Spleen (tissue), 11 donors: Measurements from ENCODE around the gene RPRD2. TPM values are rescaled to one million over a fixed set of nuclear protein-coding genes. Genes with fewer than 3 reads are reported as not detected.

Experiments used
- DNase-seq: peaks from one replicate; pipeline ENCODE4 v3.0.0-alpha.2; 2020
- H3K27ac ChIP-seq, 8 donors: fragments of 200-600 bp; sonication (generic) in 7 of 8; 1 replicate in 4 of 8; 2 replicates in 4 of 8; pipeline versions ENCODE4 v1.5.0 to v1.8.0; 2016 to 2021; ENCODE audit warnings: inconsistent platforms in 4 of 8, mild to moderate bottlenecking in 4 of 8, moderate library complexity in 1 of 8
- H3K27me3 ChIP-seq, 7 donors: fragments of 200-600 bp; sonication (generic) in 6 of 7; replicated peaks in 1 of 7; 1 replicate in 4 of 7; 2 replicates in 3 of 7; pipeline versions ENCODE4 v1.5.0 to v1.8.0; 2016 to 2021; ENCODE audit warnings: inconsistent platforms in 3 of 7, mild to moderate bottlenecking in 1 of 7
- H3K36me3 ChIP-seq, 6 donors: fragments of 200-600 bp; sonication (generic) in 5 of 6; 1 replicate in 4 of 6; 2 replicates in 2 of 6; pipeline versions ENCODE4 v1.5.0 to v1.8.0; 2016 to 2021; ENCODE audit warnings: inconsistent platforms in 2 of 6
- H3K4me1 ChIP-seq, 6 donors: fragments of 200-600 bp; sonication (generic) in 5 of 6; 1 replicate in 3 of 6; 2 replicates in 3 of 6; pipeline versions ENCODE4 v1.5.0 to v1.8.0; 2016 to 2021; ENCODE audit warnings: inconsistent platforms in 3 of 6
- H3K4me3 ChIP-seq, 8 donors: fragments of 200-600 bp; sonication (generic) in 7 of 8; 1 replicate in 4 of 8; 2 replicates in 4 of 8; pipeline versions ENCODE4 v1.5.0 to v1.8.0; 2016 to 2021; ENCODE audit warnings: inconsistent platforms in 4 of 8, mild to moderate bottlenecking in 4 of 8, moderate library complexity in 2 of 8
- H3K9me3 ChIP-seq, 8 donors: fragments of 200-600 bp; sonication (generic) in 7 of 8; 1 replicate in 4 of 8; 2 replicates in 4 of 8; pipeline versions ENCODE4 v1.5.0 to v1.8.0; 2016 to 2021; ENCODE audit warnings: inconsistent platforms in 4 of 8
- CTCF ChIP-seq, 11 experiments: fragments of 200-600 bp in 7 of 11; fragments of 450-650 bp in 4 of 11; sonication (generic) in 4 of 11; IDR thresholded peaks in 8 of 11; conservative IDR thresholded peaks in 3 of 11; 1 replicate in 7 of 11; 2 replicates in 4 of 11; pipeline versions ENCODE4 v1.4.0 to v1.8.0; 2016 to 2021; ENCODE audit warnings: antibody characterized with exemption in 11 of 11, inconsistent platforms in 4 of 11, mild to moderate bottlenecking in 1 of 11
- POLR2A ChIP-seq, 3 donors: fragments of 450-650 bp; IDR thresholded peaks; one replicate each; pipeline ENCODE4 v1.5.1; 2017; ENCODE audit warnings: antibody characterized with exemption in 3 of 3, mild to moderate bottlenecking in 1 of 3
- POLR2AphosphoS5 ChIP-seq, 3 donors: sonication (generic); formaldehyde crosslinking; IDR thresholded peaks; one replicate each; pipeline ENCODE4 v1.5.1; 2017; ENCODE audit warnings: antibody characterized with exemption in 3 of 3
- WGBS, 5 donors: extraction: QIAGEN DNeasy Blood & Tissue Kit in 3 of 5; methylation state at CpG; one replicate each; pipeline versions ENCODE4 v1.1.5 to v1.1.7; 2013 to 2018; 5-methylcytosine and 5-hydroxymethylcytosine counted together
- intact Hi-C: fragments of 100-400 bp; cut with DNase I; formaldehyde crosslinking; loops from one replicate; pipeline ENCODE4 v1.15.0; 2023; ENCODE audit warnings: low total_unique reads
- polyA plus RNA-seq, 3 donors: library from polyadenylated mRNA; stranded (reverse); fragments of 200-250 nt; gene quantifications; one replicate each; pipeline ENCODE4 v1.2.1, GENCODE V29; 2013
- total RNA-seq, 7 donors: library from RNA; depleted of rRNA in 3 of 7; stranded (reverse); fragments of >200 nt in 3 of 7; fragmentation: NEBNext Ultra II Directional in 4 of 7; extraction: Animal tissue kit (Norgen Biotek cat#: 25700) in 4 of 7; gene quantifications; one replicate each; pipeline versions ENCODE4 v1.1.0 to v1.2.1, GENCODE V29; 2016 to 2021
- donor health status: healthy with polysubstance abuse.
- donor health status: DM: no; HTN: no; CAD: no; lungs with moderate emphysema.
- donor health status: DM: no; HTN: no; CAD: no.
- donor health status: Bipolar disorder and iron deficiency.
- donor health status: healthy.
- donor health status: DM: no; HTN: no; CAD: no.
- donor health status: DM: yes; HTN: yes; CAD: no.

RPRD2 gene
- total and polyA plus RNA-seq, 10 donors, result 3.8 to 42.4 (median 29.5) TPM

- TF ChIP-seq CTCF (IDR thresholded peaks at IDR 0.05 in 8 of 11, conservative IDR thresholded peaks at IDR 0.05 in 3 of 11), result no peak
- no peak for TF ChIP-seq POLR2A (IDR thresholded peaks at IDR 0.05)
- TF ChIP-seq POLR2AphosphoS5 (IDR thresholded peaks at IDR 0.05), result no peak
- 83 to 92% (median 87%) methylated on average over 3 of the region's 3 CpGs for WGBS, 5 donors
- H3K27me3 ChIP-seq, result no peaks in the 10 kb centered on the region
- peaks cover 0 to 2% (median 0%) of the 10 kb centered on the region in 6 donors for H3K36me3 ChIP-seq
- no peak overlapping the region for H3K4me3 ChIP-seq
- H3K27ac ChIP-seq, result no peak overlapping the region
- peaks cover 3 to 97% (median 42%) of the 10 kb centered on the region in 6 donors for H3K4me1 ChIP-seq
- DNase-seq, result no peak
- intact Hi-C loops, result no loop called here
- no peaks in the 10 kb centered on the region for H3K9me3 ChIP-seq
Observed at GRCh38 chr1:150407330-150407729, 43.4 kb downstream of the RPRD2 start.

- TF ChIP-seq POLR2A (IDR thresholded peaks at IDR 0.05) (no peak), CTCF (IDR thresholded peaks at IDR 0.05 in 8 of 11, conservative IDR thresholded peaks at IDR 0.05 in 3 of 11) (no peak)
- WGBS, 5 donors, result 91 to 97% (median 93%) methylated on average over 2 of the region's 2 CpGs
- Histone ChIP-seq H3K4me3 (no peak overlapping the region), H3K9me3 (no peaks in the 10 kb centered on the region), H3K4me1 (peaks cover 3 to 98% (median 42%) of the 10 kb centered on the region in 6 donors), H3K27ac (no peak overlapping the region), H3K27me3 (no peaks in the 10 kb centered on the region), H3K36me3 (peaks cover 0 to under 1% (median 0%) of the 10 kb centered on the region in 6 donors)
- intact Hi-C loops, result no loop called here
- DNase-seq, result no peak
Observed at GRCh38 chr1:150408800-150409199, 44.9 kb downstream of the RPRD2 start.

GRCh38 chr1:150409504-150410362 is 45.8 kb downstream of the RPRD2 start:
- no peak overlapping the region for H3K4me3 ChIP-seq
- no peaks in the 10 kb centered on the region for H3K27me3 ChIP-seq
- DNase-seq, result no peak
- intact Hi-C loops, result no loop called here
- WGBS, 5 donors, result 65 to 80% (median 73%) methylated on average over 12 of the region's 12 CpGs
- peaks cover 3 to 92% (median 40%) of the 10 kb centered on the region in 6 donors for H3K4me1 ChIP-seq
- TF ChIP-seq POLR2A (IDR thresholded peaks at IDR 0.05), result no peak
- TF ChIP-seq CTCF (IDR thresholded peaks at IDR 0.05 in 8 of 11, conservative IDR thresholded peaks at IDR 0.05 in 3 of 11), result no peak
- no peak for TF ChIP-seq POLR2AphosphoS5 (IDR thresholded peaks at IDR 0.05)
- H3K27ac ChIP-seq, result no peak overlapping the region
- H3K9me3 ChIP-seq, result no peaks in the 10 kb centered on the region
- peaks cover 0 to 6% (median 0%) of the 10 kb centered on the region in 6 donors for H3K36me3 ChIP-seq

GRCh38 chr1:150410582-150411101 is 46.7 kb downstream of the RPRD2 start:
- H3K36me3 ChIP-seq, result peaks cover 0 to 6% (median 0%) of the 10 kb centered on the region in 6 donors
- no peak for TF ChIP-seq CTCF (IDR thresholded peaks at IDR 0.05 in 8 of 11, conservative IDR thresholded peaks at IDR 0.05 in 3 of 11)
- no peak for TF ChIP-seq POLR2AphosphoS5 (IDR thresholded peaks at IDR 0.05)
- no peak for TF ChIP-seq POLR2A (IDR thresholded peaks at IDR 0.05)
- DNase-seq, result no peak
- peaks cover 3 to 87% (median 35%) of the 10 kb centered on the region in 6 donors for H3K4me1 ChIP-seq
- no peaks in the 10 kb centered on the region for H3K27me3 ChIP-seq
- WGBS, 5 donors, result 66 to 89% (median 74%) methylated on average over 6 of the region's 6 CpGs
- intact Hi-C loops, result no loop called here
- no peak overlapping the region for H3K4me3 ChIP-seq
- no peaks in the 10 kb centered on the region for H3K9me3 ChIP-seq
- no peak overlapping the region for H3K27ac ChIP-seq
